ENCODE measurements around the gene CEP19.

DNA sequence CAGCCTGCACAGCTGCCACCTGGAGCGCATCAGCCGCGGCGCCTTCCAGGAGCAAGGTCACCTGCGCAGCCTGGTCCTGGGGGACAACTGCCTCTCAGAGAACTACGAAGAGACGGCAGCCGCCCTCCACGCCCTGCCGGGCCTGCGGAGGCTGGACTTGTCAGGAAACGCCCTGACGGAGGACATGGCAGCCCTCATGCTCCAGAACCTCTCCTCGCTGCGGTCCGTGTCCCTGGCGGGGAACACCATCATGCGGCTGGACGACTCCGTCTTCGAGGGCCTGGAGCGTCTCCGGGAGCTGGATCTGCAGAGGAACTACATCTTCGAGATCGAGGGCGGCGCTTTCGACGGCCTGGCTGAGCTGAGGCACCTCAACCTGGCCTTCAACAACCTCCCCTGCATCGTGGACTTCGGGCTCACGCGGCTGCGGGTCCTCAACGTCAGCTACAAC is 52.1 kb downstream of the CEP19 start:
- TF ChIP-seq, protein P1, sequence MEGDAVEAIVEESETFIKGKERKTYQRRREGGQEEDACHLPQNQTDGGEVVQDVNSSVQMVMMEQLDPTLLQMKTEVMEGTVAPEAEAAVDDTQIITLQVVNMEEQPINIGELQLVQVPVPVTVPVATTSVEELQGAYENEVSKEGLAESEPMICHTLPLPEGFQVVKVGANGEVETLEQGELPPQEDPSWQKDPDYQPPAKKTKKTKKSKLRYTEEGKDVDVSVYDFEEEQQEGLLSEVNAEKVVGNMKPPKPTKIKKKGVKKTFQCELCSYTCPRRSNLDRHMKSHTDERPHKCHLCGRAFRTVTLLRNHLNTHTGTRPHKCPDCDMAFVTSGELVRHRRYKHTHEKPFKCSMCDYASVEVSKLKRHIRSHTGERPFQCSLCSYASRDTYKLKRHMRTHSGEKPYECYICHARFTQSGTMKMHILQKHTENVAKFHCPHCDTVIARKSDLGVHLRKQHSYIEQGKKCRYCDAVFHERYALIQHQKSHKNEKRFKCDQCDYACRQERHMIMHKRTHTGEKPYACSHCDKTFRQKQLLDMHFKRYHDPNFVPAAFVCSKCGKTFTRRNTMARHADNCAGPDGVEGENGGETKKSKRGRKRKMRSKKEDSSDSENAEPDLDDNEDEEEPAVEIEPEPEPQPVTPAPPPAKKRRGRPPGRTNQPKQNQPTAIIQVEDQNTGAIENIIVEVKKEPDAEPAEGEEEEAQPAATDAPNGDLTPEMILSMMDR (conservative IDR thresholded peaks at IDR 0.05; ENCODE audit: low read length): no peak
- no peak for TF ChIP-seq EZH2phosphoT487 (IDR thresholded peaks at IDR 0.05; ENCODE audit: borderline replicate concordance)

Measured in Loucy (cell line).